ENCODE results near the gene FAM227B. TPM values are rescaled to one million over a fixed set of nuclear protein-coding genes. Genes with fewer than 3 reads are reported as not detected.
"Not testable (repeated sequence)": the region's sequence is repeated elsewhere in the genome, so short reads cannot be mapped to it uniquely, and the experiment has no call there.

The FAM227B gene, protein sequence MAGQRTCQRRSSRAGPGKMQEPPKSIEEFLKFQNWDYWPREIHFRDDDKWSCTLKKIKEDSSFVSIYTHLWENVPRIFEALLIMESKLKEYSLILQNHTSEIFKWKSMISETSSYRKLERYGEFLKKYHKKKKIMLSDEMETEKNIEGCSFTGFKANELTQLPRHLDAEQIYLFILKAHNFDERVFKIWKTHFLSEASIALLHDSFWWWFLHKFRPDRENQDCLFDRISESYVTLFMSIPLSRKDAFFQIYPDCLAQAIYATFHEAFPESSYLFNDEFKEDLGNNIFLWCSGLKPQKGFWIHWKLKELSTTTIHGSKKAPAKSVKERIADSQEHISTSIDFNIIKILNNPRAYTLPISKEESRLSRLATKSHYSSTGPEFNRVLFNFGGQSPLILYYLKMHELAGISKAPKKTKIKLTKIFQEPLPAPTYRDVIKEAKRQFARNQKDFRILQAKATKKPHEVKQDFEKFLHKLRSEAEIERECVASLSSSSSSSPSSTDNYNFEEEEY
- total RNA-seq (2022): 1.9 and 2.2 TPM in 2 replicates
- Bru-seq, nascent RNA: percentile 22 among the genes with signal in this experiment
- BruChase-seq, experiment 1, labeled RNA remaining after a 6-hour chase: percentile 17 among the genes with signal in this experiment
- percentile 18 among the genes with signal in this experiment for BruChase-seq, experiment 2, labeled RNA remaining after a 2-hour chase
- long read RNA-seq, partial matches to known transcripts: 0 of 19 reads
- long read RNA-seq, other reads (novel, unspliced or antisense): 19 of 19 reads

GRCh38 chr15:49620658-49621368 is at the start of gene FAM227B, which contains the start of gene DTWD1:
Gene FAM227B (minus strand): TSS chr15:49620818. CDS start chr15:49615171, 5,647 bp downstream.
Gene DTWD1 (plus strand): TSS chr15:49621048. CDS start chr15:49625168, 4,120 bp downstream.
- Mint-ChIP-seq H3K27me3 (ENCODE audit: unreplicated experiment) (no peaks in the 10 kb centered on the region), H3K9me3 (ENCODE audit: low read depth, unreplicated experiment) (peaks cover 2% of the 10 kb centered on the region), H3K27ac (ENCODE audit: unreplicated experiment) (peak within 1 kb of the TSS; percentile 94), H3K36me3 (ENCODE audit: insufficient read depth, unreplicated experiment) (peaks cover 16% of the 10 kb centered on the region), H3K4me3 (ENCODE audit: low read depth, unreplicated experiment) (peak within 1 kb of the TSS; percentile 90), H3K4me1 (ENCODE audit: low read depth, unreplicated experiment) (peaks cover 16% of the 10 kb centered on the region)
- BruUV-seq (replicated peaks): no TSS peak
- intact Hi-C loops (cut with micrococcal nuclease; ENCODE audit: unreplicated experiment): loop anchor here (10.0 kb wide), 1 partner anchor 524 kb away; no protein-coding TSS in a partner anchor
- CTCF ChIA-PET: interaction anchor here (0.7 kb wide), 2 partner anchors 742 to 1109 kb away, joined by 3 to 7 read pairs; no protein-coding TSS in a partner anchor
- DNase-seq: peak; percentile 91
- no peak for TF ChIP-seq CTCF (IDR thresholded peaks at IDR 0.05; ENCODE audit: unreplicated experiment)

DNA sequence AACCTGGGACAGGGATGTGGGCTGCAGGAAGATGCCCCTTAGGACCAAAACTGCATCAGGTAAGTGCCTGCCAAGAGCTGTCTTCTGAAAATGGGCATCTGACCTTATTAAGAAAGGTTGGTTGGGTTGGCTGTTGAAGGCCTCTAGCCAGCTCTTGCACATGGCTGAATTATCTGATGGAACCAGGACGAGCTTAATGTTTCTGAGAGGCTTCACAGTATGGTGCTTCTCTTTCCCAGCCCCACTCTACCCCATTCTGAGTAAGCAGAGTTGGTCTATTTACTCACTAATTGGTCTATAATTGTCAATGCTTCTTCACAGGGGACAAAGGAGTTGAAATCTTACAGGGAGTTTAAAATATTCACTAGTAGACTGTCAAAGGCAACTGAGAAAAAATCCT is 48.7 kb upstream of the FAM227B start:
- H3K27me3 Mint-ChIP-seq (ENCODE audit: unreplicated experiment): no peaks in the 10 kb centered on the region
- no peaks in the 10 kb centered on the region for H3K4me1 Mint-ChIP-seq (ENCODE audit: low read depth, unreplicated experiment)
- no peak overlapping the region for H3K27ac Mint-ChIP-seq (ENCODE audit: unreplicated experiment)
- DNase-seq: no peak
- H3K9me3 Mint-ChIP-seq (ENCODE audit: low read depth, unreplicated experiment): no peaks in the 10 kb centered on the region
- no peak for TF ChIP-seq CTCF (IDR thresholded peaks at IDR 0.05; ENCODE audit: unreplicated experiment)
- no TSS peak for BruUV-seq (replicated peaks)
- no peaks in the 10 kb centered on the region for H3K36me3 Mint-ChIP-seq (ENCODE audit: insufficient read depth, unreplicated experiment)
- CTCF ChIA-PET: no interaction called here
- H3K4me3 Mint-ChIP-seq (ENCODE audit: low read depth, unreplicated experiment): no peak overlapping the region
- intact Hi-C loops (cut with micrococcal nuclease; ENCODE audit: unreplicated experiment): no loop called here

- BruUV-seq (replicated peaks); CTCF ChIA-PET; H3K4me3 Mint-ChIP-seq (ENCODE audit: low read depth, unreplicated experiment); H3K27ac Mint-ChIP-seq (ENCODE audit: unreplicated experiment); H3K9me3 Mint-ChIP-seq (ENCODE audit: low read depth, unreplicated experiment); H3K4me1 Mint-ChIP-seq (ENCODE audit: low read depth, unreplicated experiment); intact Hi-C loops (cut with micrococcal nuclease; ENCODE audit: unreplicated experiment); H3K36me3 Mint-ChIP-seq (ENCODE audit: insufficient read depth, unreplicated experiment); DNase-seq; H3K27me3 Mint-ChIP-seq (ENCODE audit: unreplicated experiment): not testable (repeated sequence)
These were observed 45.9 kb upstream of the FAM227B start for GRCh38 chr15:49666486-49666885.

GRCh38 chr15:49664716-49665115 is 44.1 kb upstream of the FAM227B start:
- H3K27ac Mint-ChIP-seq (ENCODE audit: unreplicated experiment): no peak overlapping the region
- CTCF ChIA-PET: no interaction called here
- TF ChIP-seq CTCF (IDR thresholded peaks at IDR 0.05; ENCODE audit: unreplicated experiment): no peak
- no peak for DNase-seq
- H3K4me3 Mint-ChIP-seq (ENCODE audit: low read depth, unreplicated experiment): no peak overlapping the region
- intact Hi-C loops (cut with micrococcal nuclease; ENCODE audit: unreplicated experiment): no loop called here
- peaks cover 2% of the 10 kb centered on the region for H3K9me3 Mint-ChIP-seq (ENCODE audit: low read depth, unreplicated experiment)
- H3K36me3 Mint-ChIP-seq (ENCODE audit: insufficient read depth, unreplicated experiment): no peaks in the 10 kb centered on the region
- no TSS peak for BruUV-seq (replicated peaks)
- H3K4me1 Mint-ChIP-seq (ENCODE audit: low read depth, unreplicated experiment): no peaks in the 10 kb centered on the region
- H3K27me3 Mint-ChIP-seq (ENCODE audit: unreplicated experiment): no peaks in the 10 kb centered on the region

Measured in Calu3 (cell line).